ENCODE results near the gene MPP2.

The MPP2 gene

GRCh38 chr17:43932923-43933322 is 25.6 kb upstream of the MPP2 start:
- in situ Hi-C loops (cut with MboI; ENCODE audit: low sequenced_read_pairs) = loop anchor here (25.0 kb wide), 1 partner anchor 229 kb away; the partner anchor contains the start of gene ASB16

- in situ Hi-C loops (cut with MboI; ENCODE audit: low sequenced_read_pairs) = loop anchor here (25.0 kb wide), 1 partner anchor 230 kb away; the partner anchor contains the start of gene ASB16
These were observed 25.0 kb upstream of the MPP2 start for GRCh38 chr17:43932357-43932756.

GRCh38 chr17:43931062-43931571 is 23.8 kb upstream of the MPP2 start:
- in situ Hi-C loops (cut with MboI; ENCODE audit: low sequenced_read_pairs) = loop anchor here (25.0 kb wide), 1 partner anchor 231 kb away; the partner anchor contains the start of gene ASB16

DNA sequence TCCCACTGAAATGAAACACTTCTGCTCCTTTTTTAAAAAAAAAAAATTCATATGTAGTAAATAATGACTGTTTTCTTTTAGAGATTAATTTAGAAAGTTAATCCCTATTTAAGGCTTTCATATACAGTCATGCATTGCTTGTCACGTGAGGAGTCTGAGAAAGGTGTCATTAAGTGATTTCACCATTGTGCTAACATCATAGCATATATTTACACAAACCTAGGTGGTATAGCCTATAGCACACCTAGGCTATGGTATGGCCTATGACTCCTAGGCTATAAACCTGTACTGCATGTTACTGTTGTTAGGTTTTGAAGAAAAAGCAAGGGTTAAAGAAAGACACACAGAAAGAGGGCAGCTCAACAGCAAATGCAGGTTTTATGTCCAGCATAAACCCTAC is 21.3 kb upstream of the MPP2 start:
- in situ Hi-C loops (cut with MboI; ENCODE audit: low sequenced_read_pairs) = loop anchor here (25.0 kb wide), 1 partner anchor 234 kb away; the partner anchor contains the start of gene ASB16

DNA sequence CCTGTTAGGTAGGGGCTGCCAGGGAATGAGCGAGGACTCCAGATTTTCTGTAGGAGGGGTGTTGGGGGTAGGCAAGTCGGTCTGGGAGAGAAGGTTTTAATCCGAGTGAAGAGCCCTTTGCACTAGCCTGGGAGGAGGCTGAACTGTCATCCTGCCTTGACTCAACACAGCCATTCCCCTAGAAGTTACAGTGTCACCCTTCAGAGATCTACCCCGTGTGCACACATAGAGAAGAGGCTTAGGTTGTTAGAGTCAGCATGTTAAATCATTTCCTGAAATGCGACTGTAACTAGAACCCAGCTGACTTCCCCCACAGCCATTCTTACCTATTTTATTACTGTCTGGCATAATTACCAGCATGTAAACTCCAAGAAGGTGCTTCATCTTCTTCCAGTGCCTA is 20.6 kb upstream of the MPP2 start:
- in situ Hi-C loops (cut with MboI; ENCODE audit: low sequenced_read_pairs) = loop anchor here (25.0 kb wide), 1 partner anchor 234 kb away; the partner anchor contains the start of gene ASB16

DNA sequence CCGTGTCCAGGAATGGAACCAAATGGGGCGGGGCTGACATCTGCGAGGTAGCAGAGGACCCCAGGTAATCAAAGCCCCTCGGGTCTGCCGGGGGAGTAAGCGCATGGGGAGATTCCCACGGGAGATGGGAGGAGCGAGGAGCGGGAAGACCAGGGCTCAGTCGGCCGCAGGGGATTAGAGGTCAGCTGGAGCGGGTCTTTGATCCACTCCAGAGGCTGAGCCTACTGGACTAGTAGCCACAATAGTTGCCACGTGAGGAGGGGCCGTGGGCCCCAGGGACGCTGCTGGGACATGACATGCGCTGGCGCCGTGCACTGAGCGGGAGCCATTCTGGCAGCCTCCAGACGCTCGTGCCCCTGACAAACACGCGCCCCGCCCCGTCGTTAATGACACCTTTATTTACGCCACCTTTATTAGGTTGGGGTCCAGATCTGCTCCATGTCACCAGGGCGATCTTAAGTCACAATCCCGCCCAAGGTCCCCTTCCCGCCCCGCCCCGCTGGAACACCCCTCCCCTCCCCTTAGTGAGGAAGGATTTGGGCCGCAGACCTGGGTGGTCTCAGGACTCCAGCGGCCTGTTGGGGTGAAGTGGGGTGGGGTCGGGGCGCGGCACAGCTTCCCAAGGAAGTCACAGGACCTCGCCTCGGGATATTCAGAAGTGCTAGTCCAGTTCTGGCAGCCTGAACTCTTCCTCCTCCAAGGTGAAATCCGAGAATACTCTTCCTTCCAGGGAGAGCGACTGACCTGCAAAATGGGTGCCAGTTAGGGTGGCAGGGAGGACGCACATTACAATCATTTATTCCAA is 19.9 kb upstream of the MPP2 start:
- in situ Hi-C loops (cut with MboI; ENCODE audit: low sequenced_read_pairs) = loop anchor here (25.0 kb wide), 1 partner anchor 235 kb away; the partner anchor contains the start of gene ASB16

- in situ Hi-C loops (cut with MboI; ENCODE audit: low sequenced_read_pairs) = no loop called here
These were observed 17.2 kb upstream of the MPP2 start for GRCh38 chr17:43924558-43924957.

DNA sequence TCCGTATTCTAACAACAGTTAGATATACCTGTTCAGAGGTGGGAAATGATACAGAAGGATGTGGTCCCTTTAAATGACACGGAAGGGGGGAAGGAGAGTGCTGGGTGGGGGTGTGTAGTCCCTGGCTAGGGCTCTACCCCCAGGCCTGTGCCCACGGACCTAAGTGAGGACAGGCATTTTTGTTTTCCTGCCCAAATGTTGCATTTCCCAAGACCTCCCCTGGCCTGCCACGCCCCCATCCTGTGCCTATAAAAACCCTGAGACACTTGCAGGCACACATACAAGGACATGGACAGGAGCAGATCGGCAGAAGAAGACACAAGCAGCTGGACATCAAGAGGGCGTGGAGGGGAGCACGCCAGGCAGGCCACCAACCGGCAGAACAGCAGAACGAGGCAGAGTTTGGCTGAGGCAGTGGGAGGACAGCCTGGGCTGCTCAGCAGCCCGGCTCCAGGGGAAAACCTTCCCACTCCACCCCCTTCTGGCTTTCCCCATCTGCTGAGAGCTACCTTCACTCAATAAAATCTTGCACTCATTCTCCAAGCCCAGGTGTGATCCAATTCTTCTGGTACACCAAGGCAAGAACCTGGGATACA is 13.3 kb upstream of the MPP2 start:
- in situ Hi-C loops (cut with MboI; ENCODE audit: low sequenced_read_pairs) = no loop called here

GRCh38 chr17:43918026-43918389 is 10.7 kb upstream of the MPP2 start:
- in situ Hi-C loops (cut with MboI; ENCODE audit: low sequenced_read_pairs) = no loop called here

- in situ Hi-C loops (cut with MboI; ENCODE audit: low sequenced_read_pairs) = no loop called here
These were observed 10.2 kb upstream of the MPP2 start for GRCh38 chr17:43917348-43918025.

- in situ Hi-C loops (cut with MboI; ENCODE audit: low sequenced_read_pairs) = no loop called here
These were observed 9.6 kb upstream of the MPP2 start for GRCh38 chr17:43917016-43917347.

DNA sequence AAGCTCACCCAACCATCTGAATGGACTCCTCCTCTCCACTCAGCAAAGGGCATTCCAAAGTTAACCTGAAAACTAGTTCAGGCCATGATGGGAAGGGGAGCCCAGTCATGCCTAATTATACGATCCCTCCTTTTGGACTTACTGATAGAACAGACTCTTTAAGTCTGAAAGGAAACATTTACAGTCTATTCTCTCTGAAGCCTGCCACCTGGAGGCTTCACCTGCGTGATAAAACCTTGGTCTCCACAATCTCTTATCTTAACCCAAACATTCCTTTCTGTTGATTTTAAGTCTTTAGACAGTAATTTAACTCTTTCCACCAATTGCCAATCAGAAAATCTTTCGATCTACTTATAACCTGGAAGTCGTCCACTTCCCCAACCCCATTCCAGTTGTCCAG is 9.0 kb upstream of the MPP2 start:
- in situ Hi-C loops (cut with MboI; ENCODE audit: low sequenced_read_pairs) = no loop called here

DNA sequence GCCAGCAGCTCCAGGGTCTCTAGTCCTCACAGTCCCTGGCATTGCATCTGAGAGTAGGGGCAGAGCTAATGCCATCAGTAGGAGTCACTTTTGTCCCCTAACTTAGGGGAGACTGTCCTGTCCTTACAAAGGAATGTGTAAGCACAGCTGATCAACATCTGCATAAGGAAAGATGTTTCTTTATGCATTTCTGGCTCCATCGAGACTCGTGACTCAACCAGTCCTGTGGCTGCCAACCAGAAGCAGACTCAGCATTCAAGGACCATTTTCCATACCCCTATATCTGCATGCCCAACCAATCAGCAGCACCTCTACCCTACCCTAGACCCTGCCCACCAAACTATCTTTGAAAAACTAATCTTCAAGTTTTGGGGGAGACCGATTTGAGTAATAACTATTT is 8.2 kb upstream of the MPP2 start:
- in situ Hi-C loops (cut with MboI; ENCODE audit: low sequenced_read_pairs) = no loop called here

GRCh38 chr17:43914451-43914850 is 7.1 kb upstream of the MPP2 start:
- in situ Hi-C loops (cut with MboI; ENCODE audit: low sequenced_read_pairs) = no loop called here

- in situ Hi-C loops (cut with MboI; ENCODE audit: low sequenced_read_pairs) = no loop called here
These were observed 6.2 kb upstream of the MPP2 start for GRCh38 chr17:43913584-43913983.

- in situ Hi-C loops (cut with MboI; ENCODE audit: low sequenced_read_pairs) = no loop called here
These were observed 5.4 kb upstream of the MPP2 start for GRCh38 chr17:43912635-43913304.

GRCh38 chr17:43911904-43912303 is 4.6 kb upstream of the MPP2 start:
- in situ Hi-C loops (cut with MboI; ENCODE audit: low sequenced_read_pairs) = no loop called here

DNA sequence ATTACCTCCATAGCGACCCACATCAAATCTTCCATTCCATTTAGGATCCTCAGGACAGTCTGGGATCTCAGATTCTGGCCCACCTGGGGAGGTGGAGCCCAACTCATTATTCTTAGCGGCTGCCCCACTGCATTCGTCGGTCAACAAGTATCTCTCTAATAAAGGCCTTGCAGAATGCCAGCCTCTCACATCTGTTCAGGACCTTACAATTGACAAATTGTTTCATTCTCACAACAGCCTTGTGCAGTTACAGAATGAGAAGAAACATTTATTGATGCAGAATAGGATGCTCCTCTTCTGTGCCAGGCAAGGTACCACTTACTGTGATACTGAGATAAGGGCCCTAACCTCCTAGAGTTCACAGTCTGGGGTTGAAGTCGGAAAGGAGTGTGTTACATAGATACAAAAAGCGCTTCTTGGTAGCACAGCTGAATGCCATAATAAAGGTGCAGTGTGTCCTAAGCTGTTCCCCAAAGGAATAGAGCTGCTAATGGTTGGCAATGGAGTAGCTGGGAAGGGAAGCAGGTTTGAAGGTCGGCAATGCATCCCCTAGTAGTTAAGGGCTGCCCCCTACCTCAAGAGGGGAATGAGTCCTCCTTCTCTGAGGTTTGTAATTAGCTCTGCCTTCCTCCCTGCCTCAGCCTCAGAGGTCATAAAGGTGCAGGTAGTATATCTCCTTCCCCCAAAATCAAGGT is 2.3 kb upstream of the MPP2 start:
- in situ Hi-C loops (cut with MboI; ENCODE audit: low sequenced_read_pairs) = no loop called here

DNA sequence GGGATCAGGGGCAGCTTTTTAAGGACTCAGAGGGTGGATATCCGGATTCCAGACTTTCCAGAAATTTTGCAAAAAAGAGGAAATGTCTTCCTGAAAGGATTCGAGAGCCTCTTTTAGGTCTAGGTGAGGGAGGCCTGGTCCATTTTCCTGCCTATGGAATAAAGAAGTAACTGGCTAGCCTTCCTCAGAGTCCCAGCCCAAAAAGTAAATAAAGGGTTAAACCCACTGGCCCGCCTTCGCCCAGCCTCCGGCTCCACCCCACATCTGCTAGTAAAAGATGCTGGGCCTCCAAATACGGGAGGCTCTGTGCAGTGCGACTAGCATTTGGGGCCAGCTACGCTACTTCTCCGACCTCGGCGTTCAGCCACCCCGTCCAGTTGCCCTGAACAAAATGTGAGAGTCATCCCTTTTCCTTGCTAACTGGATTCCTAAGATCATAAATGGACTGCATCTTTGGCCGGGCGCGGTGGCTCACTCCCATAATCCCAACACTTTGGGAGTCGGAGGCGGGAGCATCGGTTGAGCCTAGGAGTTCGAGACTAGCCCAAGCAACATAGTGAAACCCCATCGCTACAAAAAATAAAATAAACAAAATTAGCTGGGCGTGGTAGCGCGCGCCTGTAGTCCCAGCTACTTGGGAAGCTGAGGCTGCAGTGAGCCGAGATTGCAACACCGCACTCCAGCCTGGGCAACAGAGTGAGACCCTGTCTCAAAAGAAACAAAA is 824 bp upstream of the MPP2 start:
- in situ Hi-C loops (cut with MboI; ENCODE audit: low sequenced_read_pairs) = no loop called here

GRCh38 chr17:43906951-43907424 is 348 bp downstream of the MPP2 start:
- in situ Hi-C loops (cut with MboI; ENCODE audit: low sequenced_read_pairs) = no loop called here
